ENCODE data around the gene SIGLEC12.

SIGLEC12 gene

DNA sequence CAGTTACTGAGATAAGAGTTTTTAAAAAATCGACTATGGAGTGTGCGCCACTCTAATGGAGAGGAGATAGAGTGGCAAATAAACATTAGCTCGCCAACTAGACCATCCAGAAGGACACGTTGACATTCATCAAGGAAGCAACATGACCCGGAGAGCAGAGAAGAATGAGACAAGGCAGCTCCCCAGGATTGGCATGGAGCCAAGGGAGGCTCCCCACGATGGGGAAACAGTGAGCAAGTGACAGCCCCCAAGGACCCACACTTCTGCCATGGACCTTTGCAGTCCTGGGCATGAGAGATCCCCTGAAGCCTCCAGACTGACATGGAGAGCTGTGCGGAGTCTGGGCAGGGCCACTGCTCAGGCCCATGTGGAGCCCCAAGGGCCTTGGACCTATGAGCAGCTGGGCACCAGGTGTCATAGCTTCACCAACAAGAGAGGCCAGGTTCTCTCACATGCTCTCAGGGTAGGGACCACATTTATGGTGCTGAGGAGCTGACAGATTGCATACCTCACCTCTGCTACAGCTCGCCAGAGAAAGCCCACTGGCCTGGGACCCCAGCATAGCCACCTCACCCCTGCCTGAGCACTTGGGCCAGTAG is 23.2 kb upstream of the SIGLEC12 start:
- no peaks in the 10 kb centered on the region for H3K36me3 ChIP-seq
- no peaks in the 10 kb centered on the region for H4K20me1 ChIP-seq
- H3K27ac ChIP-seq: no peak overlapping the region
- H3K4me1 ChIP-seq: no peaks in the 10 kb centered on the region
- no peaks in the 10 kb centered on the region for H3K9me3 ChIP-seq
- H3K9ac ChIP-seq: no peak overlapping the region
- H3K4me2 ChIP-seq: no peak overlapping the region
- no peak overlapping the region for H3K4me3 ChIP-seq
- no peak for TF ChIP-seq Cebpa-rat (IDR thresholded peaks at IDR 0.05)
- H3K27me3 ChIP-seq: no peaks in the 10 kb centered on the region

DNA sequence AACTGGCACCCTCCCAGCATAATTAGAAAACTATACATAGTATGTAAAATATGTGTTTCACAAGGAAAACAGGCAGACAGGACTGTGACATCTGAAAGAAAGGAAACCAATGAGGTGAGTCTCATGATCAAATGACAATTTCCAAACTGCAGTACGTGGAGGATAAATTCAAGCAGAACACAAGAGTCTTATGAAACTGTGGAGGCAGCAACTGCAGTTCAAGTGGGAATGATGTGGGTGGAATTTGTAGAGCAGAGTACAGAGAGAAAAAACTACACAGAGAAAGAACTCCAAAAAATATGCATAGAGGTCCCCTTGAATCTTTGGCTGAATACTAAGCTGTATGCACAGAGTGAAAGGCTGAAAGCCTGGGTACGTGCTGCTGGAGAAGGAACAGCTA is 20.2 kb upstream of the SIGLEC12 start:
- Histone ChIP-seq H3K4me1 (no peaks in the 10 kb centered on the region), H3K9ac (no peak overlapping the region), H3K9me3 (peaks cover 9% of the 10 kb centered on the region; the same call in 1 of the 2 replicates), H3K36me3 (no peaks in the 10 kb centered on the region), H3K4me3 (no peak overlapping the region), H3K27ac (no peak overlapping the region), H3K4me2 (no peak overlapping the region), H3K27me3 (no peaks in the 10 kb centered on the region), H4K20me1 (no peaks in the 10 kb centered on the region)
- TF ChIP-seq Cebpa-rat (IDR thresholded peaks at IDR 0.05): no peak

DNA sequence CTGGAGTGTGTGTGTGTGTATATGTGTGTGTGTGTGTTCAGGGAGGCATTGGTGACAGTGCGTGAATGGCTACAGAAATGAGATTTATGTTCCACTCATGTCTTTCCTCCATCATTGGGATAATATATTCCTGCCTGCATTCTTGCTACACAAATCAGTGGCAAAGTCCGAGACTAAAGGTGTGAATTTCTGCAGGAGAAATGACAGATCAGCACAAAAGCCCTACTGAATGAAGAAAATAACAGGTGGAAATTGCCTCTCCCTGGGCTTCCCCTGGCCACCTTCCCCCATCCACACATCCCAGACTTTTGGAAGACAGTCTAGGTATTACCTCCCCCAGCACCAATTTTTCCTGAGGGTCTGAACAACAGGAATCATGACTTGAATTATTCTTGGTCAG is 19.8 kb upstream of the SIGLEC12 start:
- Histone ChIP-seq H3K27me3 (no peaks in the 10 kb centered on the region), H3K4me3 (no peak overlapping the region), H3K36me3 (no peaks in the 10 kb centered on the region), H4K20me1 (no peaks in the 10 kb centered on the region), H3K4me2 (no peak overlapping the region), H3K9ac (no peak overlapping the region), H3K27ac (no peak overlapping the region), H3K9me3 (peaks cover 9% of the 10 kb centered on the region; the same call in 1 of the 2 replicates), H3K4me1 (no peaks in the 10 kb centered on the region)
- no peak for TF ChIP-seq Cebpa-rat (IDR thresholded peaks at IDR 0.05)

- Histone ChIP-seq H3K9ac (no peak overlapping the region), H3K36me3 (no peaks in the 10 kb centered on the region), H3K4me1 (no peaks in the 10 kb centered on the region), H3K9me3 (peaks cover 9% of the 10 kb centered on the region; the same call in 1 of the 2 replicates), H3K27ac (no peak overlapping the region), H4K20me1 (no peaks in the 10 kb centered on the region), H3K27me3 (no peaks in the 10 kb centered on the region), H3K4me2 (no peak overlapping the region), H3K4me3 (no peak overlapping the region)
- TF ChIP-seq Cebpa-rat (IDR thresholded peaks at IDR 0.05): no peak
Observed at GRCh38 chr19:51520728-51521127, 19.1 kb upstream of the SIGLEC12 start.

DNA sequence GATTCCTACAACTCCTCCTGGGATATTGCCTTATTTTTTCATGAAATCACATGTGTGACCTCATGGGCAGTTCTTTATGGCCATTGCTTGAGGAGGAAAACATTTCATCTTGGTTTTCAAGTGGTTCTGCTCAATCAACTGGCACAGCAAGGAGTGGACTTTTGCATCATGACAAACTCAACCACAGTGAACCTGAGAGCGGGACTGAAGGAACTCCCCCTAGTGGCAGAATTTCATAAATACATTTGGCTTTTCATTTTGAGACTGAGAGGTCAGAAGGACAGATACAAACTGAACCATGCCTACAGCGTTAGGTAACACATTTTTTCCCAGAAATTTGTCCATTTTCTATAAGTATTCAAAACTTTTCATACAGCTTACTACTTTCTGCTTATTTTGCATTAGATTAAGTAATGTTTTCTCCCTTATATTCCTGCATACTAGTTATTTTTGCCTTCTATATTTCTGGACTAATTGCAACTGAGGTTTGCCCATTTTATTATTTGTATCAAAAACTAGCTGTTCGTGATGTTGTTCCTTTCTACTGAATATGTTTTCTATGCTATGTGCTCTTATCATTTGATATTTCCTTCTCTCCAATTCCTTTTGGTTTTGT is 13.4 kb upstream of the SIGLEC12 start:
- Histone ChIP-seq H3K36me3 (no peaks in the 10 kb centered on the region), H3K4me1 (no peaks in the 10 kb centered on the region), H3K9me3 (peaks cover 9% of the 10 kb centered on the region; the same call in 1 of the 2 replicates), H3K9ac (no peak overlapping the region), H3K27me3 (no peaks in the 10 kb centered on the region), H3K4me3 (no peak overlapping the region), H3K4me2 (no peak overlapping the region), H3K27ac (no peak overlapping the region), H4K20me1 (no peaks in the 10 kb centered on the region)
- no peak for TF ChIP-seq Cebpa-rat (IDR thresholded peaks at IDR 0.05)

DNA sequence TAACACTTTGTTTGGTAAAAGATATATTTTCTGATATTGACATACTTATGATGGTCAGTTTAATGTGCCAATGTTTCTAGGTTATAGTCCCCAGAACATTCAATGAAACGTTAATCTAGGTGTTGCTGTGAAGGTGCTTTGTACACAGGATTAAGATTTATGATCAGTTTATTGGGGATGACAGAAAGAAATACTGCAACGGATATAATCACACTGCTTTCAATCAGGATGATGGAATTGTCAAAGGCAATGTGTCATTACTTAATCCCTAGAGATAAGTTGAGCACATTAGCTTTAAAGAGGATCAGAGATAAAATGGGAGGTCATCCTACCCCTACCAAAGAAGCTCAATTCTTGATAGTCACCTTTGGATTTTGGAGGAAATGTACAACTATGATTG is 12.4 kb upstream of the SIGLEC12 start:
- Histone ChIP-seq H3K27me3 (no peaks in the 10 kb centered on the region), H4K20me1 (no peaks in the 10 kb centered on the region), H3K9me3 (peaks cover 9% of the 10 kb centered on the region; the same call in 1 of the 2 replicates), H3K4me3 (no peak overlapping the region), H3K4me1 (no peaks in the 10 kb centered on the region), H3K27ac (no peak overlapping the region), H3K4me2 (no peak overlapping the region), H3K9ac (no peak overlapping the region), H3K36me3 (no peaks in the 10 kb centered on the region)
- no peak for TF ChIP-seq Cebpa-rat (IDR thresholded peaks at IDR 0.05)

DNA sequence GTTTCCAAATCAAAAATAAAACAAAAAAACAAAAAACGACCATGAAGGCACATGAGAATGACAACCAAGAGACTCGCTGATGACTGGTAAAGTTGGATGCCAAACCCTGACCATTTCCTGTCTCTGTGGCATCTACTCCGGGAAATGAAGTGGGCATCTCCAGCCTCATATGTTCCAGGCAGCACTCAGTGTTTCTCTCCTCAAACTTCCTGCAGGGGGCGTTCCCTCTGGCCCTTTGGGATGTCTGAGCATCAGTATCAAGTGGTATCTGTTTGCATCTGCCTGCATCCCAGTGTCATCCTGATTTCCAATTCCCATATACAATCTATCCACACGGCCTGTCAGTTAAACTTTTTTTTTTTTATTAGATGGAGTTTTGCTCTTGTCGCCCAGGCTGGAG is 9.8 kb upstream of the SIGLEC12 start:
- H3K9me3 ChIP-seq: no peaks in the 10 kb centered on the region
- H3K4me1 ChIP-seq: no peaks in the 10 kb centered on the region
- TF ChIP-seq Cebpa-rat (IDR thresholded peaks at IDR 0.05): no peak
- no peaks in the 10 kb centered on the region for H3K36me3 ChIP-seq
- no peak overlapping the region for H3K4me2 ChIP-seq
- no peaks in the 10 kb centered on the region for H3K27me3 ChIP-seq
- no peak overlapping the region for H3K9ac ChIP-seq
- no peaks in the 10 kb centered on the region for H4K20me1 ChIP-seq
- no peak overlapping the region for H3K4me3 ChIP-seq
- no peak overlapping the region for H3K27ac ChIP-seq

DNA sequence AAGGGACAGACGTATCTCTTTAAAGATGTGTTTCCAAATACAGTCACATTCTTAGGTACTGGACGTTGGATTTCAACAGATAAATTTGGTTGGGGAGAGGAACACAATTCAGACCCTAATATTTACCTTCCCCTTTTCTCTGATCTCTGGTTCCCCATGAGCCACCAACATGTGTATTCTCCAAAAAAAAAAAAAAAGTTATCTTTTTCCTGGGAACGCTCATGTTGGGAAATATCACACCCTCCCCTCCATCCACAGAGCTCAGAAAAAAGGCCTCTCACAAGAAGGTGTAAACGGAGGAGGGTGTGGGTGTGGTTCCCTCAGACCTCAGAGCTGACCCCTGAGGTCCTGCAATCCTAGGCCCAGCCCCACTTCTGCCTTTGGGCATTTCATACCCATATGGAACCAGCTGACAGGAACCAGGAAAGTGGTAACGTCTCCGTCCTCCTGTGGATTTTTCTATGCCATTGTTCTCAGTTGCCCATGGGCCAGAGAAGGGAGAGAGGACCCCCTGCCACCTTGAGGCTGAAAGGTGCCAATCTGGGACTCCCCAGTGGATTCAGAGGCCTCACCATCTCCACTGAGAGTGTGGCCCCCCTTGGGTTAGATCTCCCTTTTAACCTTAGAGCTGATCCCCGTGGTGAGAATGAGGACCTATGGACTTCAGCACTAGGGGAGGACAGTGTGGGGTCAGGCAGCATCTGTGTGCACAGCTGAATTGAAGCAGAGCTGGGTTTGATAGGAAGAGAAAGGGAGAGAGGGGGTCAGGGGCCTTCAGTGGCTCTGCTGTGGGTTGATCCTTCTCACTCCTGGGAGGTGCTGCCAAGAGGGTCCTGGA is 8.4 kb upstream of the SIGLEC12 start:
- Histone ChIP-seq H3K9ac (no peak overlapping the region), H3K4me2 (no peak overlapping the region), H4K20me1 (no peaks in the 10 kb centered on the region), H3K4me3 (no peak overlapping the region), H3K4me1 (no peaks in the 10 kb centered on the region), H3K9me3 (no peaks in the 10 kb centered on the region), H3K27me3 (no peaks in the 10 kb centered on the region), H3K36me3 (no peaks in the 10 kb centered on the region), H3K27ac (no peak overlapping the region)
- TF ChIP-seq Cebpa-rat (IDR thresholded peaks at IDR 0.05): no peak

DNA sequence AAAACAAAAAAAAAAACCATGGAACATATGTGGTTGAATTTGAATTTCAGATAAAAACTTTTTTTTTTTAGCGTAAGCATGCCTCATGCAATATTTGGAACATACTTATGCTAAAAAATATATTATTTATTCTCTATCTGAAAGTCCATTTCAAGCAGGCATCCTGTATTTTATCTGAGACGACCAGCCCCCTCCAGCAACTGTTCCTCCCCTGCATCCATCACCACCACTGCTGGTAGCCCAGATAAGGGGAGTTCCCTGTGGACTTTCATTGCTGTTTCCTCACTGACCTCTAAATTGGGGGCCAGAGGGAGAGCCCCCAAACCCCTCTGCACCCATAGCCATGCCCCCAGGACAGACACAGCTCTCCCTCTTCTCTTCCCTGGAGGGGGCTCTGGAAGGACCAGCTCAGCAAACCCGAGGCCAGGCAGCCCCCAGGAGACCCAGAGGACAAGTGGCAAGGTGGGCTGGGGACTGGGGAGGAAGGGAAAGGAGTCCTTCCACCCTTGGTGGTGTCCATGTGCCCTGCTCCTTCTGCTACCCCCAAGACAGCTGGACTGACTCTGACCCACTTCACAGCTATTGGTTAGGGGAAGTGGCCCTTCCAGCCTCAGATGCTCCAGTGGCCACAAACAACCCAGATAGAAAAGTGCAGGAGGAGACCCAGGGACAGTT is 6.6 kb upstream of the SIGLEC12 start:
- H3K9ac ChIP-seq: no peak overlapping the region

More for the DNA sequence above, 6.6 kb upstream of the SIGLEC12 start:
- no peaks in the 10 kb centered on the region for H3K27me3 ChIP-seq
- no peak for TF ChIP-seq Cebpa-rat (IDR thresholded peaks at IDR 0.05)
- H3K36me3 ChIP-seq: no peaks in the 10 kb centered on the region
- no peak overlapping the region for H3K27ac ChIP-seq
- H3K9me3 ChIP-seq: no peaks in the 10 kb centered on the region
- no peaks in the 10 kb centered on the region for H4K20me1 ChIP-seq
- no peak overlapping the region for H3K4me2 ChIP-seq
- no peak overlapping the region for H3K4me3 ChIP-seq
- H3K4me1 ChIP-seq: no peaks in the 10 kb centered on the region
